Activated CD8-positive, alpha-beta memory T cell treated with anti-CD3 and anti-CD28 coated beads for 4 hours (primary cell): ENCODE results near the gene CTNND2.

Experiments
- DNase-seq, 2 donors: peaks; one replicate each; pipeline ENCODE4 v3.0.0-alpha.2; 2020; ENCODE audit warnings: low read depth in 2 of 2

CTNND2 gene, protein sequence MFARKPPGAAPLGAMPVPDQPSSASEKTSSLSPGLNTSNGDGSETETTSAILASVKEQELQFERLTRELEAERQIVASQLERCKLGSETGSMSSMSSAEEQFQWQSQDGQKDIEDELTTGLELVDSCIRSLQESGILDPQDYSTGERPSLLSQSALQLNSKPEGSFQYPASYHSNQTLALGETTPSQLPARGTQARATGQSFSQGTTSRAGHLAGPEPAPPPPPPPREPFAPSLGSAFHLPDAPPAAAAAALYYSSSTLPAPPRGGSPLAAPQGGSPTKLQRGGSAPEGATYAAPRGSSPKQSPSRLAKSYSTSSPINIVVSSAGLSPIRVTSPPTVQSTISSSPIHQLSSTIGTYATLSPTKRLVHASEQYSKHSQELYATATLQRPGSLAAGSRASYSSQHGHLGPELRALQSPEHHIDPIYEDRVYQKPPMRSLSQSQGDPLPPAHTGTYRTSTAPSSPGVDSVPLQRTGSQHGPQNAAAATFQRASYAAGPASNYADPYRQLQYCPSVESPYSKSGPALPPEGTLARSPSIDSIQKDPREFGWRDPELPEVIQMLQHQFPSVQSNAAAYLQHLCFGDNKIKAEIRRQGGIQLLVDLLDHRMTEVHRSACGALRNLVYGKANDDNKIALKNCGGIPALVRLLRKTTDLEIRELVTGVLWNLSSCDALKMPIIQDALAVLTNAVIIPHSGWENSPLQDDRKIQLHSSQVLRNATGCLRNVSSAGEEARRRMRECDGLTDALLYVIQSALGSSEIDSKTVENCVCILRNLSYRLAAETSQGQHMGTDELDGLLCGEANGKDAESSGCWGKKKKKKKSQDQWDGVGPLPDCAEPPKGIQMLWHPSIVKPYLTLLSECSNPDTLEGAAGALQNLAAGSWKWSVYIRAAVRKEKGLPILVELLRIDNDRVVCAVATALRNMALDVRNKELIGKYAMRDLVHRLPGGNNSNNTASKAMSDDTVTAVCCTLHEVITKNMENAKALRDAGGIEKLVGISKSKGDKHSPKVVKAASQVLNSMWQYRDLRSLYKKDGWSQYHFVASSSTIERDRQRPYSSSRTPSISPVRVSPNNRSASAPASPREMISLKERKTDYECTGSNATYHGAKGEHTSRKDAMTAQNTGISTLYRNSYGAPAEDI (N-terminal part only)

DNA sequence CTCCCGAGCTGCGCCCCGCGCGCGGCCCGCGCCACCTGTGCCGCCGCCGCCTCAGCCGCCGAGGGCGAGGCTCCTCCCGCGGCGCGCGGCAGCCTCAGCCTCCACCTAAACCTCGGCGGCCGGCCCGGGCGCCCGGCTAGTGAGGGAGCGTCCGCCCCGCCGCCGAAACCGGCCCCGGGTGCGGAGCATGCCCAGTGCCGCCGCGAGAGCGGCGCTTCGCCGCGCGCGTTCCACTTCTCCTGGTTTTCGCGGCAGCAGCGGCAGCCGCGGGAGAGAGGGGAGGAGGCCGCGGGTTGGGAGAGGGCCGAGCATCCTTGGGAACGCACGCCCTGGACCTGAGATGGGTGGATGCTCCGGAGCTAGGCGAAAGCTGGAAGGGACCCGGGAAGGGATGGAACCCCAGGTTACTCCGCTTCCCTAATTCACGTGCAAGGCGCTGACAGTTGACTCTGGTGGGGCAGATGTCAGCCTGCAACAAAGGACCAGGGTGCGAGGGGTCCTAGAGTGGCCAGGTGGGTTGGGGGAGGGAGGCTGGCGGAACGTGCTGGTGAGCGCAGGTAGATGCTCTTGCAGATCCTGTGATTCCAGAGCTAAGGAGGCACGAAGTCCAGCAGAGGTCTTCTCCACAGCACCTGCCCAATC lies at the start of gene CTNND2:
Gene CTNND2, minus strand, starts transcription at position 182 of the 642 bp plus-strand sequence. CDS start 593 bp downstream, outside the sequence.
- DNase-seq: no peak

DNA sequence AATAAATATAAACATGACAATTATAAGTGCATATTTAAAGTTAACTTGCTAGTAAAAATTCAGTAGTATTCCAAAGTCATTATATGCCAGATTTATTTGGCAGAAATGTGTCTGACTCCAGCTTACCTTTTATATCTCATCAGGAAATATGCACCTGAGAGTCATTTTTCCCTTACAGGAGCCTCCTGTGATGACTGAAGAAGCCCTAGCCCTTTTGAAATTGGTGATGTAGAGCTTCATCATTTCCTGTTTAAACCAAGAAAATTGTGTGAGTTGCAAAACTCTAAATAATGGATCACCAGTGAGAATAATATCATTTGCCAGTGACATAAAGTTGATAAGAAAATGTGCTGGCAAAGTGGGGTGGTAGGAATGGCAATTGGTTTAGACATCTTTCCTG lies 42.1 kb upstream of the CTNND2 start:
- no peak for DNase-seq

DNA sequence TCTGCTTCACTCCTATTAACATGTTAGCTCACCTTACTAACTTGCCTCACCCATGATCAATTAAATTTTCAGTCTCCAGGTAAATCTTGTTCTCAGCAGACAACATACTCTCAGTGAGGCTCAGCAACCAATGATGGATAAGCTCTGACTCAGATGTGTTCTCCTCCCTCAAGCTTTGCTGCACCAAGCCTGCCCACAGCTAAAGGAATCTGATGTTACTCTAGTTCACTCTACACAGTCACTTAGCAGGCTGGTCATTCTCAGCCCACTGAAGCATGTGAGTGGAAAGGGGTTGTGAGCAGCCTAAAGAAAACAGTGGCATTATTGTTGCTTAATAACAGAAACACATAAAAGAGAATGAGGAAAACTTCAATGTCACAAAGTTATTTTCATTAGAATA lies 37.3 kb upstream of the CTNND2 start:
- no peak for DNase-seq

DNA sequence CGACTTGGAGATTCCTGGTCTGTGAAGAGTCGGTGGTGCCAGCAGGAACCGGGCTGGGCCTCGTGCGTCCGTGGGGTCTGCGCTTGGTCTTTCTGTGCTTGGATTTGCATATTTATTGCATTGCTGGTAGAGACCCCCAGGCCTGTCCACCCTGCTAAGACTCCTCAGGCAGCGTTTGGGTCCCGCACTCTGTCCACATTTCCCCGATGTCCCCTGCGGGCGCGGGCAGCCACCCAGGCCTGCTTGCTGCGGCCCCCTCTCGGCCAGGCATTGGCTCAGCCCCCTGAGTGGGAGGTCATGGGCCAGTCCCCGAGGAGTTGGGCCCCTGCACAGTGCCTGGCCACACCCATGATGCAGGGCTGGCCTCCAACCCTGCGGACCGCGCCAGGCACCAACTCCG lies 27.4 kb upstream of the CTNND2 start:
- no peak for DNase-seq

DNA sequence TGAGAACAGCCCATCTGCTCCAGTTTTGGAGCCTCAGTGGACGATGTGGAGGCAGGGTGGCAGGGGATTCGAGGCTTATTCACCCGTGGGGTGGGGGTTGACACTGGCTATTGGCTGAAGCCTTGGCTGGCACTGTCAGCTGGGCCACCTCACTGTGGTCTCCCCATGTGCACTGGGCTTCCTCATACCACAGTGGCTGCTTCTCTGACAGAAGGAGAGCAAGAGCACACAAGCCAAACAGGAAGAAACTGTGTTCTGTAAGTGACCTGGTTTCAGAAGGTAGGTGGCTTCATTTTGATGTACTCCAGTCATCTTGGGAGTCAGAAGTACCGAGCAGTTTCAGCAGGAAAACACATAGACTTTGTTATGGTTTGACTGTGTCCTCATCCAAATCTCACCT lies 24.7 kb upstream of the CTNND2 start:
- no peak for DNase-seq

DNA sequence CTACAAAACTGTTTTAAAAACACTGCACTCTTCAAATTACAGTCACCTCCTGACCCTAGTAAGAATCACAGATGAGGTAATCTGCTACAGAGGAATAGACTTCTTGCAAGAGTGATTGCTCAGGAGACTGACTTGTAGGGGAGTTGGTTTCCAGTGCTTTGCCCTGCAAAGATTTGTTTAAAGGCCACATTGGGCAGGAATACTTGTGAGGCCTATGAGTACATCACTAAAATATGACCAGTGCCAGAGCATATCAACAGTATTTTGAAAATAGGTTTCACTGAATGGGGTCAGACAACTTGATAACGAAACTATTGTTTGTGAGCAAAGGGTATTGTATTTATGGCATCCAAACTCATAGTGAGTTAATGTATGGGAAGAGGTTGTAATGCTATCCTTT lies 21.5 kb upstream of the CTNND2 start:
- no peak for DNase-seq

DNA sequence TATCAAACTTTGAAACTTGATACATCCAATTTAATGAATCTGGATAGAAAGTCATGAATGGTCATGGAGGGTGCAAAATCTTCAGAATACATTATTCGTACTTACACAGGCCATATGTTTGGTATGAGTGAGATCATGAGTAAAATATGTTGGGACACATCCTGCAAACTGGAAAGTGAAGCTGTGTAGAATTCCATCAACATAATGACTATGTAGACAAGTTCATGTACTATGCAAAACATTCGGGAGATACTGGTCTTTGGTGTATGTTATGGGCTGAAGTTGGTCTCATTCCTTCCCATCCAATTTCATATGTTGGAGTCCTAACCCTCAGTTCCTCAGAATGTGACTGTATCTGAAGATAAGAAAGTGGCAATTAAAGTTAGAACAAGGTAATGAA lies 18.1 kb upstream of the CTNND2 start:
- DNase-seq: no peak

DNA sequence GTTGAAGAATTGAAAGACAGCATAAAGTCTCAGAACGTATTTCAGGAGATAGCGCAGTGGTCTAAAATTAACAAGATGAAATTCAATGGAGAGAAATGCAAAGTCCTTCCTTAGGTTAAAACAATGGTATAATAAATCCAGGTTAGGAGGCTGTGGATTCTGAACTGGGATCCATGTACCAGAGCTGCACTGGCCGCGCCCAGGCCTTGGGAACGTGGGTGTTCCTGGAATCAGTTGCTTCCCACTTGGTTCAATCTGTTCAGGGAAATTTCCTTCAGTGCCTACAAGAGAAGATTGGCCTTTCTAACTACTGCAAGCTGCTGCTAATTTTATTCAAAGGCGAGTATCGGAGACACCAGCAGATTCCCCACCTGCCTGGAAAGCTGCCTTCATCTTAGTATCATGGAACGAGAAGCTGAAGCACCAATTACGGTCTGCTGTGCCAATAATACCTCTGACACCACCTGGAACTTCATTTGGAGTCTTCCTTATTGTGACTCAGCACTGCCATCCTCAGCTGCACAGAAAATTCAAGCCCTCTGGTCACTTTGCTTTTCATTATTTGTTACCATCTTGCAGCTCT lies 14.3 kb upstream of the CTNND2 start:
- DNase-seq: no peak

DNA sequence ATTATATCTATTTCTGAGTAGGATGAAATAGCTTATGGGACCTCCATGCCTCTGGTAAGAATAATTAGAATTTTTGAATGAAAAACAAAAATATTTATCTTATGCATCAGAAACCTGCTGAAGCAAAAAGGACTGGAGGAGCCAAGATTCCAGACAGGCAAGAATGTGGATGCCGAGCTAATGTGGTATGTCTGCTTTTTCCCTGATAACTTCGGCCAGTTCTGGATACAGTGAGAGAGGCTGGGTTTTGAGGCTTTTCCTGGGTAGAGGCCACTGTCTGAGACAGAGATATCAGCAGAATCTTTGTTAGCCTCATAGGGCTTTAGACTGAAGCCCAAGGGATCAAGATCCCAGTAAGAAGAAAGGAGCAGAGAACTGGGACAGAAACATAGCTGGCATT lies 5.2 kb upstream of the CTNND2 start:
- no peak for DNase-seq

DNA sequence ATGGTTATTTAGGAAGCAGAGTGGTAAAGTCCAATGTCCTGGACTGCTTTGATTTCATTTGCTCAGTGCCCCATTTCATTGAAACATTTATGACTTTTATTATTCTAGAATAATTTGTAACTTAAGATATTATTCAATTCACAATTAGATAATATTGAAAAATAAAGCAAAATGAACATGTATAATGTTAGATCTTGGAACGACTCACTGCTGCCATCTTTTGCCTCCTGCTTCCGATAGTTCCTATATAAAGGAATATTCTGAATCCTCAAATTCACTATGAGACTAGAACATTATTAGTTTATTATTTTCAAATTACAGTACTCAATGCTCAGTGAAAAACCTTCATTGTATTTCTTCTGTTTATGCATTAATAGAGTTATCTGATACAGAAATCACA lies 2.3 kb upstream of the CTNND2 start:
- DNase-seq: no peak

DNA sequence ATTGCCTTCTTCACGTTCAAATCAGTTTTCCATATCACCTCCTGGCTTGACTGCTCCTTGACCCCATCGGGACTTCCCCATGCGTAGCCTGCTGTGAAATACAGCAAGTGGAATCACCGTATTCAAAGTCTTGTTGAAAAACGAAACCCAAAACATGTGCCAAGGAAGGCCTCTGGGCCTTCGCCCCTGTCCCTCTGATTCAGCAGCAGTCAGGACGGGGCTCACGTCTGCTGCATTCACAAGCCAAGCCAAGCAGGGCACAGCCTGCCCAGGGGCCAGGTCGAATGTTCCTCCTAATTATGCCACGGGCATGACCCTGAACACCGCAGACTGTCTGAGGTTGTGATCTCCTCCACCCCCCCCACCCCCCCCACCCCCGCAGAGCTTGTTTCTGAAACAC lies 960 bp upstream of the CTNND2 start:
- no peak for DNase-seq

DNA sequence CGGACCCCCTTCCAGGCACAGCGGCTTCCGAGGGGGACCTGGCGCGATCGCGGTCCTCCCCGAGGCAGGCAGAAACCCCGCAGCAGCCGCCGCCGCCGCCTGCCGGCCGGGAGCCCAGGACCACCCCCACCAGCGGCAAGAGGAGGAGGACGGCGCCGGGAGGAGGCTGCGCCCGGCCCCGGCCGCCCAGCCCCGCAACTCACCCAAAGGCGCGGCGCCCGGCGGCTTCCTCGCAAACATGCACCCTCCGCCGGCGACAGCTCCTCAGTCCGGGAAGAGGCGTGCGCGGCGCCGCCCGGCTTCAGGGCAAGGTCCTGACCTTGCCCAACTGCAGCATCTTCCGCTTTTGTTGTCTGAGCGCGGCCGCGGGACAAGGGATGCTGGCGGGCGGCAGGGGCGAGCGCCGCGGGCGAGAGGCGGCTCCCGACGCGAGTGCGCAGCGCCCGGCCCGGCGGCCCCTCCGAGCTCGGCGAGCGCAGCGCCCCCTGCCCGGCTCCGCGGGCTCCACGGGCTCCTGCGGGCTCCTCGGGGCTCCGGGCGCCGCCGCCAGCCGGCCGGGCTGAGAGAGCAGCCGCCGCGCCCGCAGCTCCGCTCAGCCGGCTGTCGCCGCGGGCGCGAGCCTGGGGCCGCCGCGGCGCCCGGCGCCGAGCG lies 507 bp downstream of the CTNND2 start:
- no peak for DNase-seq

DNA sequence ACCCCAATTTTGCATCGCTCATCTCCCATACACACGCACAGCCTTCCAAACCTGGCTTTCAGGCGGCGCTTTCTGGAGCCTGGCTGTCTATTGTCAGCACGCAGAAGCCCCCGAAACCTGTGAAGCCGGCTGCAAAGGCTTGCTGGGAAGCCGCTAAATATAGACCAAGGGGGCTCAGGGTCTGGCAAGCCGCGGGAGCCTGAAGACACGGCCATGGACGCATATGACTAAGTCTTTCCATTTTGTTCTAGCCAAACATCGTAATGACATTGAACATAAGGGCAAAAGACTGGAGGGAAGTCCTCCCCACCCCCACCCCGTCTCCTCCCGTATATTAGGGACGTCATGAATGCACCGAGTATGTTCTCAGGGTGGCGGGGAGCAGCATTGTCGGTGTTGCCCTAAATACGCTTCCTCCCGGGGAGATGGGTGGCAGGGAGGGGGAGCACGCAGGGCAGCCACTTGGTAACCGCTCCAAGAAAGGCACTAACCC lies 1.1 kb downstream of the CTNND2 start:
- DNase-seq: no peak

DNA sequence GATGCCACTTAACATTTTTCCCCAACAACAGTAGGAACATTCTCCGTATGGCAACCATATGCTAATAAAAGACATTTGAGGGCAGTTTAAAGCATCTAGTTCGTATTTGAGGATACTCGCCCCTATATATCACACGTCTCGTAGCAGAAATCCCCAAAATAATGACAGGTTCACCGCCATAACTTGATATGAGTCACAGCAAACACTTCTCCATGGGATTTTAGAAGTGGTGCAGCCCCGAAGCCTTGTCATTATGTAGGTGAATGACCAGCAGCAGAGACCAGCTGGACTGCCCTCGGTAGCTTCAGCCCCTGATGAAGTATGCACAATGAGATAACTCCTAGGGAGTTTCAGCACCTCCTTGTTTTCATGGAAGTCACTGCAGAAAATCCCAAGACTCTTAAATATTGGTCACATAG lies 2.0 kb downstream of the CTNND2 start:
- no peak for DNase-seq

DNA sequence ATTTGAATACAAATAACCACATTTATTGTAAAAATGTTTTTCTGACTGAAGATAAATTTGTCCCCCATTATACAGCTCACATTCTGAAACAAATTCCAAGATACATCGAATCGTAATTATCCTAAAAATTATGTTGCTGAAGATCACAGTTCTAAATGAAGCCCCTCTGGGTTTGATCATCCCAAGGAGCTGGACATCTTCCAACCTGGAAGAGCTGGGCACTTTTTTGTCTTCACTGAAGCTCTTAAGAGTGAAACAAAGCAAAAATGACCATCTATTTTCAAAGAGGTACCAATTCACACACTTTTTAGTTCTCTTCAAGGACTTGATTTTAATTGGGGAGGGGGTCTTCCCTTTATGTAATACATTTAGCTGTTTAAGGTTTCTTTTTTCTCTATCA lies 5.5 kb downstream of the CTNND2 start:
- no peak for DNase-seq

DNA sequence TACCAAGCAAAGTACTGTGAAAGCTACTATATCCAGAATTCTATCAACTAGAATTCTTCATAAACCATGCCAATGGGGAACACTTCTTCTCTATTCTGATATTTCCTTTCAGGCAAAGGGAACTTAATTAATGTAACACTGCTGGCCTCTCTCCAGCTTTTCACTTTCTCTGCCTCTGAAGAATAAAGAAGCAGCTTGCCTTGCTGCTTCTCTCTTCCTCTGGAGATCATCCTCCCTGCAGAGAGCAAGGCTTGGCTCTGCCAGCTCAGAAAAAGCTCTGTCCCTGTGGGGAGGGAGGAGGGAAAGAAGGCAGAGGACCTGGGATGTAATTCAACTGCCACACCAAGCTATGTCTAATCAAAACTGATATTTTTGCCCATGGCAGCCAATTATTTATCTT lies 6.5 kb downstream of the CTNND2 start:
- DNase-seq: no peak

DNA sequence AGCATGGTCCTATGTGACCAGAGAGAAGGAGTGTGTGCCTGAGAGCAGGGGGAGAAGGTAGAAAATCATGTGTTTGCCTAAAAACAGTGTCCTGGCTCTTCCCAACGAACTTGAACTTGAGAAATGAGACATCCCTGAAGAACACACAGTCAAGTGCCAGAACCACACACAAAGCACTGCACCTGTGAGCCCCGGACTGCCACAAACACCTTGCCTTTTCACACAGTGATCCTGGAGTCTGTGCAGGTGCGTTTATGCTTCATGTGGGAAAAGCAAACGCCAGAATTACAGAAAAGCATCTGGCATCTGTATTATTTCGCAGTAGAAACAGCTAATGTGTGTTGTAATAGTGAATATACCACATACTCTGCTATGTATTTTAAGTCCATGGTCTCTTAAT lies 9.3 kb downstream of the CTNND2 start:
- DNase-seq: no peak

DNA sequence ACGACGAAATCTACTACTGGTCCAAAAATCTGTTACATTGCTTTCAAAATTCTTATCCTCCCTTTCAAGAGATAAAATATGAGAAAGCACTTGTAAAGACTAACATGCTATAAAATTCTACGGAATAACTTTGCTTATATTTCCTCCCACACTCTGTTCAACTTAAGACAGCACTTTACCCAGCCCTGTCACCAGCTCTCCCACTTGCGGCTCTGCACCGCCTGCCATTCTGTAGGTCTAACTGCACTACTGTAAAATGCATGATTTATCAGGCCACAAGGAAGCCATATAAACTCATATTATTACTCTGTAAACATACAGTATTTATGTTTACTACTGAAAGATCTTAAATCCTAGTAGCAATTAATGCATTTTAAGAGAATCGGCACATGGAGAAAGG lies 11.4 kb downstream of the CTNND2 start:
- DNase-seq: no peak

DNA sequence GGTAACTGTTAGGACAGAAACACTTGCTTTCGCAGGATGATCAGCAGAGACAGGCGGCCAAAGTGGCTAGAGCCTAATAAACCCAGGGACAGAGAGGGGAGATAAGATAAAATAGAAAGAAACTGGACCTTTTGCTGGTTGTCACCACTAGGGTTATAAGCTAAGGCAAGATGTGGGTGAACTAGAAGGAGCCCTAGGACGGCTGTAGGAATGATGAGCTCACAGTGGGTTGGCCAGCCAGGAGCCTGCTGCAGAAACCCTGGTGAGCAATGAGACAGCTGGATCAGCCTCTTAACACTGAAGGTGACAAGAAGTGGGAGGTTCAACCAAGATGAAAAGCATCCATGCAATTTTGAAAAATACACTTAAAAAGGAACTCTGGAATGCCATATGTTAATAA lies 13.5 kb downstream of the CTNND2 start:
- DNase-seq: no peak

DNA sequence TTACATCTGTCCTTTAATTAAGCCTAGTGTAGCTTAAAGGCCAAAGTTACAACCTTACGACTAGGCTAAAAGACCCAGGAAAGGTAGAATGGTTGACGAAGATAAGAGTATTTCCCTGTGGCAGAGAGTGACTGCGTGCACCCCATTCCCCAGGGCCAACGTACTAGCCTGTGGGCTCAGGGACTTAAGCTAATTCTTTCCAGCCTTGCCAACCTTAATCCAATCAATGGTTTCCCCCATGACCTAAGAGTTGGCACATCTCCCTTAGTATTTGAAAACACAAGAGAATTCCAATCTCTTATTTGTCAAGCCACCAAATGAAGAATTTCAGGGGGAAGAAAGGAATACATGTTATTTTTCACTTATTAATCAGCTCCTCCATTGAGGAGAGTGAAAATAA lies 16.0 kb downstream of the CTNND2 start:
- no peak for DNase-seq

DNA sequence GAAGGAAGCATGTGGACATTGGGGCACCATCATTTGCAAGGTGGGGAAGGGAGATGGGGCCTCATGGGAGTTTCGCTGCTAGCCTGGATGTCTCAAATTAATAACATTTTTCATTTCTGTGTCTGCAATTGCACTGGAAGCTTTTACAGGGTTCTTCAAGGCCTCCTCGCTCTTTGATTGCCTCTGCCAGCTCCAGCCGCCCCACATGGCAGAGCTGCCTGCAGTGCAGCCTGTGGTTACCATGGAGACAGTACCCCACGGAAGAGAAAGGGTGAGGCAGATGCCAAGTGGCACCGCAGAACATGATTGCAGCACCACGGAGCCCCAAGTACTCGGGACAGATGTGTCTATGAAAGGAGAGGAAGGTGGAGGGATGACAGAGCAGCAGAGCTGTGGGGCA lies 25.4 kb downstream of the CTNND2 start:
- no peak for DNase-seq
